GM12878 (cell line): ENCODE results near the gene CUEDC1. TPM values are rescaled to one million over a fixed set of nuclear protein-coding genes. Genes with fewer than 3 reads are reported as not detected.

Experiments
- ATF2 ChIP-seq: IDR thresholded peaks from 2 replicates; pipeline ENCODE4 v1.6.1; 2012; ENCODE audit warnings: low read length, inconsistent platforms
- ATF3 ChIP-seq: IDR thresholded peaks from 2 replicates; pipeline ENCODE4 v1.6.1; 2011; ENCODE audit warnings: low read depth, mild to moderate bottlenecking, low read length, moderate library complexity, borderline replicate concordance; ENCODE audit errors: extremely low read depth
- CEBPB ChIP-seq, 2 experiments: fragments of 150-350 bp in 1 of 2; IDR thresholded peaks; 2 replicates each; pipeline ENCODE4 v1.6.1; 2012 to 2014; ENCODE audit warnings: low read depth in 2 of 2, low read length in 2 of 2, borderline replicate concordance in 1 of 2, inconsistent platforms in 1 of 2
- CHD1 ChIP-seq: IDR thresholded peaks from 2 replicates; pipeline ENCODE4 v1.6.1; 2012; ENCODE audit warnings: low read depth, low read length, improper control_type of control experiment
- CREB1 ChIP-seq: IDR thresholded peaks from 2 replicates; pipeline ENCODE4 v1.6.1; 2012; ENCODE audit warnings: low read depth, mild to moderate bottlenecking, inconsistent platforms
- HDGF ChIP-seq: fragments of 450-650 bp; IDR thresholded peaks from 2 replicates; pipeline ENCODE4 v1.6.1; 2016; ENCODE audit warnings: antibody characterized with exemption
- HSF1 ChIP-seq: fragments of 150-350 bp; IDR thresholded peaks from 2 replicates; pipeline ENCODE4 v1.6.1; 2014; ENCODE audit warnings: mild to moderate bottlenecking, low read depth, low read length
- KLF5 ChIP-seq: fragments of 450-650 bp; IDR thresholded peaks from 2 replicates; pipeline ENCODE4 v1.6.1; 2014; ENCODE audit warnings: mild to moderate bottlenecking; ENCODE audit not compliant: partially characterized antibody
- MEF2B ChIP-seq: fragments of 450-650 bp; IDR thresholded peaks from 2 replicates; pipeline ENCODE4 v1.6.1; 2018; ENCODE audit warnings: mild to moderate bottlenecking, moderate library complexity; ENCODE audit not compliant: partially characterized antibody, poor library complexity, severe bottlenecking
- NKRF ChIP-seq: fragments of 450-650 bp; conservative IDR thresholded peaks from 2 replicates; pipeline ENCODE4 v1.6.1; 2017; ENCODE audit warnings: mild to moderate bottlenecking, moderate library complexity
- RB1 ChIP-seq: fragments of 450-650 bp; formaldehyde crosslinking; IDR thresholded peaks from 2 replicates; pipeline ENCODE4 v1.6.1; 2017; ENCODE audit warnings: mild to moderate bottlenecking, borderline replicate concordance
- RCOR1 ChIP-seq: conservative IDR thresholded peaks from 2 replicates; pipeline ENCODE4 v1.6.1; 2012; ENCODE audit warnings: low read depth, low read length, improper control_type of control experiment
- RFX5 ChIP-seq: IDR thresholded peaks from 2 replicates; pipeline ENCODE4 v1.6.1; 2011; ENCODE audit warnings: low read depth, low read length, improper control_type of control experiment
- SP1 ChIP-seq: IDR thresholded peaks from one replicate; pipeline ENCODE4 v1.6.1; 2011; ENCODE audit warnings: low read depth, low read length
- SREBF2 ChIP-seq: IDR thresholded peaks from 2 replicates; pipeline ENCODE4 v1.6.1; 2012; ENCODE audit warnings: mild to moderate bottlenecking, low read length
- SUZ12 ChIP-seq: fragments of 200-600 bp; sonication (generic); IDR thresholded peaks from one replicate; pipeline ENCODE4 v1.6.1; 2018; ENCODE audit warnings: antibody characterized with exemption, mild to moderate bottlenecking; ENCODE audit not compliant: unreplicated experiment
- TAF1 ChIP-seq: IDR thresholded peaks from 2 replicates; pipeline ENCODE4 v1.6.1; 2011; ENCODE audit warnings: mild to moderate bottlenecking, low read depth, low read length, borderline replicate concordance
- ZBTB4 ChIP-seq: fragments of 450-650 bp; formaldehyde crosslinking; IDR thresholded peaks from 2 replicates; pipeline ENCODE4 v1.4.0; 2022; ENCODE audit warnings: mild to moderate bottlenecking, moderate library complexity
- polyA plus RNA-seq, 11 experiments: library from polyadenylated mRNA; depleted of rRNA in 4 of 11; unstranded in 6 of 11; stranded (reverse) in 5 of 11; fragments of >200 nt; fragmentation: Nextera tagmentation in 4 of 11; fragmentation: Illumina TruSeq in 1 of 11; extraction: Ambion mirVana in 4 of 11; extraction: Trizol in 1 of 11; gene quantifications; 1 replicate in 1 of 11; 2 replicates in 10 of 11; pipeline versions ENCODE4 v1.2.1 to v1.2.3, GENCODE V29; 2011 to 2016; ENCODE audit warnings: inconsistent platforms in 2 of 11, missing spikeins in 2 of 11, low read depth in 1 of 11
- total RNA-seq, 4 experiments: library from RNA; depleted of rRNA in 3 of 4; stranded (reverse); fragments of >200 nt in 3 of 4; fragmentation: Illumina TruSeq in 1 of 4; extraction: Trizol in 1 of 4; gene quantifications; 2 replicates each; pipeline versions ENCODE4 v1.2.1 to v1.2.3, GENCODE V29; 2013 to 2021

Gene CUEDC1
- total and polyA plus RNA-seq, 10 of the 15 experiments (the other 5 are each of a cell fraction or from before 2014, with no cell fraction given), result 0.24 to 7.4 (median 1.8) TPM

GRCh38 chr17:57849874-57850754, 105.1 kb downstream of the CUEDC1 start, which contains the start of gene MRPS23 (continued):
- TF ChIP-seq TAF1 (peak; percentile 68; the same call in 1 of the 2 replicates), CREB1 (peak; percentile 65), SREBF2 (peak; percentile 67), SP1 (peak; percentile 87), RFX5 (peak; percentile 69; the same call in 1 of the 2 replicates), CEBPB (IDR thresholded peaks at IDR 0.05; ENCODE audit: borderline replicate concordance in 1 of 2, low read depth in 2 of 2, low read length in 2 of 2) (no peak), MEF2B (peak; percentile 56), ZBTB4 (CRISPR knock-in tag) (no peak), ATF3 (no peak), SUZ12 (no peak), HSF1 (no peak), RCOR1 (peak; percentile 95; the same call in 1 of the 2 replicates), ATF2 (no peak), RB1 (peak; percentile 96; the same call in 1 of the 2 replicates), NKRF (peak; percentile 90), CHD1 (no peak), KLF5 (peak; percentile 91), HDGF (no peak; the same call in 1 of the 2 replicates)
